Measurements from ENCODE around the gene LHX4. TPM values are rescaled to one million over a fixed set of nuclear protein-coding genes. Genes with fewer than 3 reads are reported as not detected.

Gene LHX4
- total and polyA plus RNA-seq, 2 of the 8 experiments (the other 6 are each of a cell fraction or from before 2014, with no cell fraction given) = 0.85 to 4.9 TPM

GRCh38 chr1:180187626-180188025 is 42.4 kb upstream of the LHX4 start:
- Histone ChIP-seq H3K23ac (ENCODE audit: insufficient read length) (no peak overlapping the region), H3K27ac (ENCODE audit: low read depth, low read length) (no peak overlapping the region), H3K79me2 (ENCODE audit: control insufficient read depth in 1 of 2, insufficient read depth in 2 of 2, low read length in 2 of 2) (no peaks in the 10 kb centered on the region), H3K9ac (replicated peaks in 1 of 4; ENCODE audit: extremely low read depth in 1 of 4, low read depth in 3 of 4, low read length in 3 of 4) (no peak overlapping the region), H2BK20ac (ENCODE audit: low read length) (no peak overlapping the region), H3K4me2 (ENCODE audit: insufficient read depth in 1 of 2, low read depth in 2 of 2, low read length in 2 of 2) (no peak overlapping the region), H4K5ac (ENCODE audit: insufficient read length, low read depth, low read length) (no peak overlapping the region), H3K36me3 (ENCODE audit: control insufficient read depth in 2 of 4, insufficient read depth in 4 of 4, low read length in 3 of 4) (peaks cover 4 to 26% (median 10%) of the 10 kb centered on the region in 4 experiments; a peak in 6 of 8 replicates), H3K23me2 (ENCODE audit: low read depth, low read length) (no peaks in the 10 kb centered on the region), H4K91ac (replicated peaks; ENCODE audit: insufficient read length, low read length) (no peak overlapping the region), H2AK5ac (ENCODE audit: low read depth, low read length) (no peak overlapping the region), H2BK120ac (replicated peaks; ENCODE audit: low read depth, low read length) (no peak overlapping the region), H3K4me3 (ENCODE audit: extremely low read depth in 1 of 4, insufficient read depth in 2 of 4, low read depth in 3 of 4, low read length in 4 of 4) (no peak overlapping the region), H2BK12ac (ENCODE audit: low read depth, low read length) (no peak overlapping the region), H2BK5ac (ENCODE audit: low read depth, low read length) (no peak overlapping the region), H3K27me3 (replicated peaks in 1 of 4; ENCODE audit: control insufficient read depth in 3 of 4, extremely low read depth in 1 of 4, insufficient read depth in 3 of 4, low read length in 3 of 4) (no peaks in the 10 kb centered on the region), H3K18ac (ENCODE audit: extremely low read depth, low read length) (no peak overlapping the region), H3K4ac (replicated peaks; ENCODE audit: insufficient read length, low read depth, low read length) (no peak overlapping the region), H4K20me1 (replicated peaks in 1 of 2; ENCODE audit: control insufficient read depth in 1 of 2, insufficient read depth in 2 of 2, low read length in 2 of 2) (peaks cover 0 to 8% of the 10 kb centered on the region in 2 experiments), H3K56ac (replicated peaks; ENCODE audit: insufficient read length, low read depth, low read length) (no peak overlapping the region), H4K8ac (ENCODE audit: extremely low read depth, insufficient read depth, low read length) (no peak overlapping the region), H3K4me1 (replicated peaks in 1 of 4; ENCODE audit: control insufficient read depth in 3 of 4, insufficient read depth in 4 of 4, low read length in 3 of 4) (no peaks in the 10 kb centered on the region), H3K79me1 (ENCODE audit: low read depth, low read length) (no peaks in the 10 kb centered on the region; the same call in 1 of the 2 replicates), H3K14ac (ENCODE audit: insufficient read length) (no peak overlapping the region), H2BK15ac (ENCODE audit: low read length) (no peak overlapping the region), H3K9me3 (ENCODE audit: insufficient read depth in 2 of 2, low read depth in 1 of 2, low read length in 1 of 2) (no peaks in the 10 kb centered on the region), H2AFZ (ENCODE audit: low read length) (no peak overlapping the region)
- no peak for DNase-seq (ENCODE audit: low read depth in 1 of 2, low spot score in 2 of 2)
- POLR2A ChIA-PET (ENCODE audit: partially characterized antibody) = interaction anchor here (1.2 to 2.1 kb wide), 5 partner anchors 9 to 228 kb away, joined by 3 to 10 read pairs (median 4); no protein-coding TSS in a partner anchor
- no peak for FAIRE-seq
- CTCF ChIA-PET (ENCODE audit: partially characterized antibody) = interaction anchor here (0.6 to 13.5 kb wide), 43 partner anchors 8 to 409 kb away, joined by 3 to 307 read pairs (median 5); partner anchors contain the start of genes LHX4 and QSOX1
- 93% methylated on average over 5 of the region's 5 CpGs; no CpG with 5 or more reads in 1 of the 2 experiments for WGBS, 2 experiments (ENCODE audit: extremely low coverage in 1 of 2, insufficient coverage in 1 of 2, insufficient read length in 1 of 2, insufficient replicate concordance in 2 of 2, low coverage in 1 of 2, low lambda C conversion rate in 2 of 2, missing lambda C conversion rate in 1 of 2)
- no peak for TF ChIP-seq POLR2AphosphoS5 (IDR thresholded peaks at IDR 0.05; ENCODE audit: low read depth, low read length)
- TF ChIP-seq CREB1 (IDR thresholded peaks at IDR 0.05) = no peak
- TF ChIP-seq TAF7 (optimal IDR thresholded peaks at IDR 0.05; ENCODE audit: borderline replicate concordance, low read depth, low read length) = no peak
- TF ChIP-seq HDAC2 (IDR thresholded peaks at IDR 0.05; ENCODE audit: borderline replicate concordance in 1 of 2, low read depth in 2 of 2, low read length in 2 of 2) = no peak
- TF ChIP-seq JUN (IDR thresholded peaks at IDR 0.05; ENCODE audit: low read depth, low read length) = no peak
- no peak for TF ChIP-seq BACH1 (IDR thresholded peaks at IDR 0.05; ENCODE audit: low read length)
- no peak for TF ChIP-seq BCL11A (IDR thresholded peaks at IDR 0.05; ENCODE audit: low read depth in 2 of 2, low read length in 2 of 2)
- no peak for TF ChIP-seq RAD21 (IDR thresholded peaks at IDR 0.05 in 1 of 2, conservative IDR thresholded peaks at IDR 0.05 in 1 of 2; ENCODE audit: low read depth in 2 of 2, low read length in 2 of 2)
- no peak for TF ChIP-seq RNF2 (IDR thresholded peaks at IDR 0.05; ENCODE audit: borderline replicate concordance, low read depth, low read length, missing control alignments, poor library complexity, severe bottlenecking)
- TF ChIP-seq GABPA (IDR thresholded peaks at IDR 0.05; ENCODE audit: borderline replicate concordance, insufficient read depth, low read length) = no peak
- TF ChIP-seq CTBP2 (IDR thresholded peaks at IDR 0.05; ENCODE audit: borderline replicate concordance, insufficient read depth, insufficient read length, low read length) = no peak
- no peak for TF ChIP-seq CBX5 (IDR thresholded peaks at IDR 0.05; ENCODE audit: low read depth, low read length)
- TF ChIP-seq SP4 (IDR thresholded peaks at IDR 0.05; ENCODE audit: low read length) = no peak

Data from H1 (cell line).